ENCODE data around the gene KRT15.

- TF ChIP-seq EZH2 (IDR thresholded peaks at IDR 0.05; ENCODE audit: insufficient read depth, low read length), result no peak
- no peak for TF ChIP-seq CTCF (IDR thresholded peaks at IDR 0.05; ENCODE audit: insufficient read depth, low read depth, low read length)
These were observed 4.5 kb upstream of the KRT15 start for GRCh38 chr17:41523225-41523593.

Measured in astrocyte (in vitro differentiated cells and primary cell).